GM12874 (cell line): Measurements from ENCODE around the gene FIBCD1.

Experiments used
- CTCF ChIP-seq: IDR thresholded peaks from 2 replicates; pipeline ENCODE4 v1.5.1; 2011; ENCODE audit warnings: low read depth, mild to moderate bottlenecking, control low read depth, low read length, moderate library complexity; ENCODE audit not compliant: insufficient read depth

Gene FIBCD1

GRCh38 chr9:130892477-130893304 is 46.4 kb downstream of the FIBCD1 start:
- TF ChIP-seq CTCF: no peak

- no peak for TF ChIP-seq CTCF
Observed at GRCh38 chr9:130891688-130892476, 47.2 kb downstream of the FIBCD1 start.

- no peak for TF ChIP-seq CTCF
Observed at GRCh38 chr9:130890870-130891687, 48.0 kb downstream of the FIBCD1 start.

- no peak for TF ChIP-seq CTCF
Observed at GRCh38 chr9:130890124-130890523, 48.9 kb downstream of the FIBCD1 start.

- no peak for TF ChIP-seq CTCF
Observed at GRCh38 chr9:130888146-130888885, 50.7 kb downstream of the FIBCD1 start.

GRCh38 chr9:130887494-130888144 is 51.4 kb downstream of the FIBCD1 start:
- TF ChIP-seq CTCF: no peak
